ENCODE data around the gene BHLHA15. TPM values are rescaled to one million over a fixed set of nuclear protein-coding genes. Genes with fewer than 3 reads are reported as not detected.

BHLHA15 gene
- under 1 TPM in 3 of 4 donors, not detected in 1; 0.19 to 0.44 (median 0.29) TPM for polyA plus RNA-seq (ENCODE audit: insufficient read length in 4 of 4)

DNA sequence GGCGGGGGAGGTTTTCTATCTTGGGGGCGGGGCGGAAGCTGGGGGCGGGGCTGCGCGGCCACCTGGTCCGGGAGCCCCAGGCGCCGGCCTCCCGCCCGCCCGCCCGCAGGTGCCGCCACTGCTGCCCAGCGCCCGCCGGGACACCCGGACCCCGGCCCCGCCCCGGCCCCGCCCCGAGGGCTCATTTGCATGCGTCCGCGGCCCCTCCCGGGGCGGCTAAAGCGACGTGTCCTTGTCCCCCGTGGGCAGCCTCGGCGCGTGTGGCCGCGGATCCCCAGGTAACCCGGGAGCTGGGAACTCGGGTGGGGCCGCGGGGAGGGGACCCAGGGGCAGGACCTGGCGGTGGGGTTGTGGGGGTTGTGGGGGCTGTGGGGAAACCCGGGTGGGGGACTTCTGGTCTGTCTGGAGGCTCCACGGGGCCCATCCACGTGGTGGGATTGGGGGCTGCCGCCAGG lies at the start of gene BHLHA15:
Gene BHLHA15 (plus strand): TSS at position 219 of the 455 bp plus-strand sequence. CDS start 871 bp downstream, outside the sequence.
- no peak for DNase-seq (ENCODE audit: low read depth in 4 of 4, low spot score in 3 of 4)

DNA sequence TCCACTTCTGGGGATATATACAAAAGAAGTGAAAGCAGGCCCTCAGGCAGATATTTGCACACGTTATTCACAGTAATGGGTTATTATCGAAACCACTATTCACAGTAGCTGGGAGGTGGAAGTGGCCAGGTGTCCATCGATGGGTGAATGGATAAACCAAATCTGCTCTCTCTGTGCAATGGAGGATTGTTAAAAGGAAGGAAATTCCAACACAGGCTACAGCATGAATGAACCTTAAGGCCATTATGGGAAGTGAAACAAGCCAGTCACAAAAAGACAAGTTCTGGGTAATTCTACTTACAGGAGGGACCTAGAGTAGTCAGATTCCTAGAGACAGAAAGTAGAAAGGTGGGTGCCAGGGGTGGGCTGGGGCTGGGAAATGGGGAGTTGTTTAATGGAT lies 48.5 kb upstream of the BHLHA15 start:
- DNase-seq (ENCODE audit: low read depth in 4 of 4, low spot score in 3 of 4): no peak

- DNase-seq (ENCODE audit: low read depth in 4 of 4, low spot score in 3 of 4): no peak
Measured at GRCh38 chr7:98163269-98163668, 48.0 kb upstream of the BHLHA15 start.

DNA sequence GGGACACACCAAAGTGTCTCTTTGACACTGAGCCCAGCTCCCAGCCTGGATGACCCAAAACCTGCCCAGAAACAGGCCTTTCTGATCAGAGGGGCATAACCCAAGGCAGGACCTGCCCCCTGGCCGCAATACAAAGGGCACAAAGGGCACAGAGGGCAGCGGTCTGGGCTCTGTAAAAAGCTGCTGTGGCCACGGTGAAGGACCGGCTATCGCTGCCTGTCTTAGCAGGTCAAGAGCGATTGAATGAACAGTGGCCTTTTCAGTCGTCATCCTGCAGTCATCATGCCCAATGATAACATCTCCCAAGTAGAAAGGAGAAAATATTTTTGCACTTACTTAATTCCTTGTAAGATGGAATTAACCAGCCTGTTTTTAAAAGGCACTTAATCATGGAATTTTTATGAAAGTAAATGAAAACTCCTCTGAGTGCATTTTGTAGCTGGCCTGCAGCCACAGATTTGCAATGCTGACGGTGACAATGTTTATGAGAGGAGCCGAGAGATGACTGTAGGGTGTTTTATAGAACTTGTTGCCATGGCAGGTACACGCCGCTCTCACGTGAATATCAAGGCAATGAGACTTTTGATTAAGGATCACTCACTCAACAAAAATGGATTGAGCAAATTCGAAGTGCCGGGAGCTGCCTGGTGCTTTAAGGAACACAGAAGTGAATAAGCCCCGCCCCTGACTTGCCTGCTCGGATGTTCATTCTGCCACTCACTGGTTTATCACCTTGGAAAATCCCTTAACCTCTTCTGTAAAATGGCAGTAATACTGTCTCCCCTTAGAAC lies 47.3 kb upstream of the BHLHA15 start:
- DNase-seq (ENCODE audit: low read depth in 4 of 4, low spot score in 3 of 4): no peak

GRCh38 chr7:98165827-98166667 lies 45.2 kb upstream of the BHLHA15 start:
- DNase-seq (ENCODE audit: low read depth in 4 of 4, low spot score in 3 of 4): no peak

DNA sequence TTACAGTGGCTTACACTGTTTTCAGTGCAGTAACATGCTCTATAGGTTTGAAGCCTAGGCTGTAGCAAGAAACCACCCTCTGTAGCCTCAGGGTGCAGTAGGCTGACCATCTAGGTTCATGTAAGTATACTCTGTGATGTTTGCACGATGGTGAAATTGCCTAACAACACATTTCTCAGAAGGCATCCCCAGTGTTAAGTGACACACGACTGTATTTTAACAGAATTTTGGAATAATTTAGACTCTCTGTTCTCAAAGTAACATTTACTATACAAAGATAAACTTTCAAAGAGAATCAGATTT lies 44.6 kb upstream of the BHLHA15 start:
- DNase-seq (ENCODE audit: low read depth in 4 of 4, low spot score in 3 of 4): no peak

DNA sequence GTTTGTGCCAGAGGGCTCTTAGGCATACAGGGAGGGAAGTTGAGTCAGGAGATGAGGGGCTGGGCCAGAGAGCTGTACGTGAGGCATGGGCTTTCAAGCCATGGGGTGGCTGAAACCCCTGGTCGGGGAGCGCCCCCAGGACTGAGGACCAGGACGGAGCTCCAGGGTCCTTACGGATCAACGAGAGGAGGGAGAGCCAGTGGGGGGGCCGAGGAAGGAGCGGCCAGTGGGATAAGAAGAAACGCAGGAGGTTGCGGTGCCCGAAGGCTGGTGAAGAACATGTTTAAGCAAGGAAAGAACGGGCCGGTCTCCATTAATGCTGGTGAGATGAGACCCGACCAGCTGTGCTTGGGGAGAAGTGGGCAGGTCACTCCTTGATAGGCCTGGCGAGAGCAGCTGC lies 43.6 kb upstream of the BHLHA15 start:
- DNase-seq (ENCODE audit: low read depth in 4 of 4, low spot score in 3 of 4): no peak

DNA sequence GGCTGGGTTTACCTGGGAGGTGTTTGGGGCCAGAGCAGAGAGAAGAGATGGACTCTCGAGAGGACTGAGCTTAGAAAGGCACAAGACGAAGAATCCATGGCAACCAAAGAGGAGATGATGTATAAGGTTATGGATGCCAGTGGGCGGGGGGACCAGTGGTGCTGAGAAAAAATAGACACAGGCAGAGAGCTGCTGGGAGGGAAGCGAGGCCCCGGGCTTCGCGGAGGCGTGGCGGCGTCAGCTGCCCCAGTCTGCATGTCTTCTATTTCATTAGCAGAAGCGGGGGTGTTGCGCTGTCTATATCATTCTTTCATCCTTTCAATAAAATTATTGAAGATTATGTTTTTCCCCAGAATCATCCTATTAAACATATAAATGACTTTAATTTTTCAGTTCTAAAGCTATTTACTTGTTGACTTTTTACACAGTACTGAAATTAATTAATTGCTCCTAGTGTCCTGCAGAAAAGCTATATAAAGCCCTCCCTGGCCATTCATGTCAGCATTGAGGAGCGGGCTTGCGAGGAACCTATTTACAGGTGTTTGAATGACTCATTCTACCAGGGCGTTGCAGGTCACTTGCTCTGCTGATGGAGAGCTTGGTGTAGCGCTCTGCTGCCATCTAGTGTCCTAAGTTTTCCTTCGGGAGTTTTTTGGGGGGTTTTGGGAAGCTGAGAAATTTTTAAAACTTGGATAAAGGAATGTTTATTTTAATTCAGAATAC lies 42.9 kb upstream of the BHLHA15 start:
- DNase-seq (ENCODE audit: low read depth in 4 of 4, low spot score in 3 of 4): peak; percentile 24 to 54 (median 41)

GRCh38 chr7:98168904-98169621 lies 42.2 kb upstream of the BHLHA15 start:
- DNase-seq (ENCODE audit: low read depth in 4 of 4, low spot score in 3 of 4): no peak

GRCh38 chr7:98170966-98171365 lies 40.3 kb upstream of the BHLHA15 start:
- no peak for DNase-seq (ENCODE audit: low read depth in 4 of 4, low spot score in 3 of 4)

DNA sequence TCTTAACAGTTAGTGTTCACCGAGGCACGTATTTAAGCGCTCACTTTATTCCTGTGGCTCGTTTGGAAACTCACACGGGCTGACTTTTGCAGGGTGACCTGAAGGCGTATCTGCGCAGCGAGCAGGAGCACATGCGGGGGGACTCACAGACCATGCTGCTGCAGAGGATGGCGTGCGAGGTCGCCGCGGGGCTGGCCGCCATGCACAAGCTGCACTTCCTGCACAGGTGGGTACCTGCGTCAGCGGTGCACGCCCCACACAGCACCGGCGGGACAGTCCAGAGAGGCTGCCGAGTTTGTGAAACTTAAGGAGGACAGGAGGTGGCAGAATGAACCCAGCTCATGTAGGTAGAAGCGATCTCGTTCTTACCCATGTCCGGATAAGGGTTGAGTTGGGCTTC lies 39.8 kb upstream of the BHLHA15 start:
- no peak for DNase-seq (ENCODE audit: low read depth in 4 of 4, low spot score in 3 of 4)

DNA sequence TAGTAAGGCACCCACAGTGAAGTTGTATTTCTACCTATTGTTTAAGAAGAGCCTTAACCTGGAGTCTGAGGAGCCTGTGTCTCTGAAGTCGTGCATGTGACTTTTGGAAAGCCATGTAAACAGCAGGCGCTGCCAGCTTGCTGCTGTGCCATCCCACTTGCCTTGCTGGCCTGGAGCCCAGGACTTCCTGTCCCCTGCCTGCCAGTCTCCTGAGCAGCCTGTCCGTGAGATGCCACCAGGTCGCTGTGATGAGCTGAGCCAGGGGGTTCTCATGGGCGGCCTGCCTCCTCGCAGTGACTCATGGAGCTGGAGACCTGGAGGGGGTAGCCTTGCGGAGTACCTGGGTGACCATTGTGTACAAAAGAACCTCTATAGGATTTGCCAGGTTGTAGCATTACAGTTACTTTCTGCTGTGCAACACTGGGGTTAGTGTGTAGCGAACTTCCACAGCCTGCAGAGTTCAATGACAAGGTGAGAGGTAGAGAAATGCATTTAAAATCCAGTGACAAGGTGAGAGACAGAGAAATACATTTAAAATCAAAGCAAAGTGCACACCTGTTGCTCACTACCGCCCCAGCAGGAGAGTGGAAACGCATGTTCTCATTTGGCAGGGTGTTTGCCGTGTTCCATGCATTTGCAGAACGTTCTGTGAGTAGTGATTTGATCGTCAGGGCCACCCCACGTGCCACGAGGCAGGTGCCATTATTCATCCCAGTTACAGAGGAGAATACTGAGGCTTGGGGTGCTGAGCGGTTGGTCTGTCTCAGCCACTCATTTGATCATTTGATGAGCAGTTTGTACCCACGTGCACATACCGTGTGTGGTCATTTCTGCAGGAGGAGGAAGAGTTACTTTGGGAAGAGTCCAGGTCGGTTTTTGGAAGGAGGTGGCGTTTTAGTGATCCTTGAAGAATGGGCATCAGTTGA lies 36.6 kb upstream of the BHLHA15 start:
- no peak for DNase-seq (ENCODE audit: low read depth in 4 of 4, low spot score in 3 of 4)

GRCh38 chr7:98175260-98175940 lies 35.8 kb upstream of the BHLHA15 start:
- DNase-seq (ENCODE audit: low read depth in 4 of 4, low spot score in 3 of 4): no peak

- no peak for DNase-seq (ENCODE audit: low read depth in 4 of 4, low spot score in 3 of 4)
Measured at GRCh38 chr7:98177553-98177952, 33.7 kb upstream of the BHLHA15 start.

- no peak for DNase-seq (ENCODE audit: low read depth in 4 of 4, low spot score in 3 of 4)
Measured at GRCh38 chr7:98178321-98178720, 32.9 kb upstream of the BHLHA15 start.

- no peak for DNase-seq (ENCODE audit: low read depth in 4 of 4, low spot score in 3 of 4)
Measured at GRCh38 chr7:98178762-98179490, 32.3 kb upstream of the BHLHA15 start.

DNA sequence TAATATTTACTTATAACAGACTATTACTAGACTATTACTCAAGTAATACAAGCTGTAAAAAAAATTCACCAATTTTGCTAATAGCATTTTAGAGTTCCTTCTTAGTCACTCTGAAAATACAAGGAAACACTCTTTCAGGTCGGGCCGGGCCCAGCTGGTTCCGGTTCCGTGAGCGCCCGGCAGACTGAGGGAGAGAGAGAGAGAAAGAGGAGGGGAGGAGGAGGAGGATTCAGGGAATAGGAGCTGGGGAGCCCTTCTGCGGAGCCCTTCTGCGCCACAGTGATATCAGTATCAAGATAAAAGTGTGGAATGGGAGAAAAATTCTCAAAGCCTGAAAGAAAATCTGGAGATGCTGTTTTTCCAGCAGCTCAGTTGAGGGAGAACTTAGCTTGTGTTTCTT lies 30.5 kb upstream of the BHLHA15 start:
- DNase-seq (ENCODE audit: low read depth in 4 of 4, low spot score in 3 of 4): no peak

- DNase-seq (ENCODE audit: low read depth in 4 of 4, low spot score in 3 of 4): no peak
Measured at GRCh38 chr7:98185101-98185500, 26.1 kb upstream of the BHLHA15 start.
